ENCODE measurements around the gene NR1D2.
A peak's percentile ranks its signal among the peaks of the same experiment; 100 is the strongest.

The NR1D2 gene

GRCh38 chr3:23944007-23944783 lies 891 bp upstream of the NR1D2 start:
- Histone ChIP-seq H3K27ac (ENCODE audit: insufficient read depth, low read length, poor library complexity, severe bottlenecking) (peak overlapping the region; percentile 87), H3K4me1 (ENCODE audit: control insufficient read depth, insufficient read depth, low read length, poor library complexity, severe bottlenecking) (peaks cover 20% of the 10 kb centered on the region)

DNA sequence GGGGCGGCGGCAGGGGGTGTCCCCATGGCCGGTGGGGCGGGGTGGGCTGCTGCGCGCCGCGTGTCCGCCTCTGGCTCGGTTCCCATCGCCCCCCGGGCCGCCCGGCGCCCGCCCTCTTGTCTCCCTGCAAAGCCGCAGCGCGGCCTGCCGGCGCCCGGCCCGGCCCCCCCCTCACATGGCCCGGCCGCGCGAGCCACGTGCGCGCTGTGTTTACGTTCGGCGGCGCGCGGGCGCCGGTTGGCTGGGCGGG lies 502 bp downstream of the NR1D2 start:
- peak overlapping the region; percentile 87 for H3K27ac ChIP-seq (ENCODE audit: insufficient read depth, low read length, poor library complexity, severe bottlenecking)
- H3K27me3 ChIP-seq (replicated peaks; ENCODE audit: control insufficient read depth, insufficient read depth, low read length, poor library complexity, severe bottlenecking) = no peaks in the 10 kb centered on the region
- peaks cover 29% of the 10 kb centered on the region for H3K4me1 ChIP-seq (ENCODE audit: control insufficient read depth, insufficient read depth, low read length, poor library complexity, severe bottlenecking)
- no peak for DNase-seq
- H3K9me3 ChIP-seq (ENCODE audit: control insufficient read depth, low read length) = no peaks in the 10 kb centered on the region
- peak overlapping the region; percentile 73 for H3K4me3 ChIP-seq (ENCODE audit: insufficient read depth, low read depth, low read length, poor library complexity, severe bottlenecking)
- H3K36me3 ChIP-seq (ENCODE audit: control insufficient read depth, insufficient read depth, low read length) = no peaks in the 10 kb centered on the region

More at GRCh38 chr3:23944007-23944783, 891 bp upstream of the NR1D2 start:
- H3K36me3 ChIP-seq (ENCODE audit: control insufficient read depth, insufficient read depth, low read length) = no peaks in the 10 kb centered on the region
- no peaks in the 10 kb centered on the region for H3K27me3 ChIP-seq (replicated peaks; ENCODE audit: control insufficient read depth, insufficient read depth, low read length, poor library complexity, severe bottlenecking)
- peak overlapping the region; percentile 73 for H3K4me3 ChIP-seq (ENCODE audit: insufficient read depth, low read depth, low read length, poor library complexity, severe bottlenecking)
- no peaks in the 10 kb centered on the region for H3K9me3 ChIP-seq (ENCODE audit: control insufficient read depth, low read length)
- DNase-seq = no peak

- Histone ChIP-seq H3K36me3 (ENCODE audit: control insufficient read depth, insufficient read depth, low read length) (no peaks in the 10 kb centered on the region), H3K4me3 (ENCODE audit: insufficient read depth, low read depth, low read length, poor library complexity, severe bottlenecking) (peak overlapping the region; percentile 57), H3K9me3 (ENCODE audit: control insufficient read depth, low read length) (no peaks in the 10 kb centered on the region), H3K4me1 (ENCODE audit: control insufficient read depth, insufficient read depth, low read length, poor library complexity, severe bottlenecking) (peaks cover 29% of the 10 kb centered on the region), H3K27ac (ENCODE audit: insufficient read depth, low read length, poor library complexity, severe bottlenecking) (peak overlapping the region; percentile 87), H3K27me3 (replicated peaks; ENCODE audit: control insufficient read depth, insufficient read depth, low read length, poor library complexity, severe bottlenecking) (no peaks in the 10 kb centered on the region)
- DNase-seq = peak; percentile 97 to 98 (median 98)
Observed at GRCh38 chr3:23945913-23946687, 1.0 kb downstream of the NR1D2 start.

DNA sequence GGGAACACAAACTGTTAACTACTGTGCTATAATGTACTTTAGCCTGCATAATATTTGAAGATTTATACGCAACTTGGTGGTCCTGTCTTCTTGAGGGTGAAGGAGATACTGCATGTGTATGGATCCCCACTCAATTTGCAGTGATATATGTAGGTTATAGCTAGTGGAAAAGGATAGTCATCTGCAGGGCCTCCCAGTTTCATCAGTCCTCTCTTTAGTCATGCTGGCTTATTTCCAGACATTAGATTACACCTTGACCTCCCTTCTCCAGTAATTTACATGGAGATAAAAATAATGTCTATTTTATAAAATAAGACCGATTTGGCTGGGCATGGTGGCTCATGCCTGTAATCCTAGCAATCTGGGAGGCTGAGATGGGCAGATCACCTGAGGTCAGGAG lies 3.7 kb downstream of the NR1D2 start:
- Histone ChIP-seq H3K36me3 (ENCODE audit: control insufficient read depth, insufficient read depth, low read length) (no peaks in the 10 kb centered on the region), H3K4me1 (ENCODE audit: control insufficient read depth, insufficient read depth, low read length, poor library complexity, severe bottlenecking) (peaks cover 29% of the 10 kb centered on the region), H3K9me3 (ENCODE audit: control insufficient read depth, low read length) (no peaks in the 10 kb centered on the region), H3K27me3 (replicated peaks; ENCODE audit: control insufficient read depth, insufficient read depth, low read length, poor library complexity, severe bottlenecking) (no peaks in the 10 kb centered on the region), H3K27ac (ENCODE audit: insufficient read depth, low read length, poor library complexity, severe bottlenecking) (no peak overlapping the region), H3K4me3 (ENCODE audit: insufficient read depth, low read depth, low read length, poor library complexity, severe bottlenecking) (no peak overlapping the region)
- DNase-seq = no peak

- Histone ChIP-seq H3K36me3 (ENCODE audit: control insufficient read depth, insufficient read depth, low read length) (peaks cover 4% of the 10 kb centered on the region), H3K4me3 (ENCODE audit: insufficient read depth, low read depth, low read length, poor library complexity, severe bottlenecking) (no peak overlapping the region), H3K9me3 (ENCODE audit: control insufficient read depth, low read length) (no peaks in the 10 kb centered on the region), H3K4me1 (ENCODE audit: control insufficient read depth, insufficient read depth, low read length, poor library complexity, severe bottlenecking) (peaks cover 24% of the 10 kb centered on the region), H3K27ac (ENCODE audit: insufficient read depth, low read length, poor library complexity, severe bottlenecking) (no peak overlapping the region), H3K27me3 (replicated peaks; ENCODE audit: control insufficient read depth, insufficient read depth, low read length, poor library complexity, severe bottlenecking) (no peaks in the 10 kb centered on the region)
- no peak for DNase-seq
Observed at GRCh38 chr3:23949784-23950183, 4.7 kb downstream of the NR1D2 start.

DNA sequence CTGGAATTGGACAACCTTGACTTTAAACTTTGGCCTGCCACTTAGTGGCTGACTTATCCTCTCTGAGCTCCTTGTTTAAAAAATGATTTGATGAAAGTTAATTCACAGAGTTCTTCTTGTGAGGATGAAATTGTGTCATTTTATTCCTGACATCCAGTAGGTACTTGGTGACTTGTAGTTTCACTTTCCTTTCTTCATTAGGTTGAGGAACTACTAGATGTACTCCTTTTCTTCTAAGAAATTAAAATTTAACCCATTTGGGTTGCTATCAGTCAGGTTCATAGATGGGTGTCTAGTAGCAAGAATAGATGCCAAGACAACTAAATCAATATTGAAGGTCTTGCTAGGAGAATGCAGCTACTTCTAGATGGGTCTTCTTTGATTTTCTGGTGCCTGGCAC lies 5.2 kb downstream of the NR1D2 start:
- no peaks in the 10 kb centered on the region for H3K27me3 ChIP-seq (replicated peaks; ENCODE audit: control insufficient read depth, insufficient read depth, low read length, poor library complexity, severe bottlenecking)
- H3K36me3 ChIP-seq (ENCODE audit: control insufficient read depth, insufficient read depth, low read length) = peaks cover 8% of the 10 kb centered on the region
- no peak overlapping the region for H3K4me3 ChIP-seq (ENCODE audit: insufficient read depth, low read depth, low read length, poor library complexity, severe bottlenecking)
- H3K4me1 ChIP-seq (ENCODE audit: control insufficient read depth, insufficient read depth, low read length, poor library complexity, severe bottlenecking) = peaks cover 24% of the 10 kb centered on the region
- H3K27ac ChIP-seq (ENCODE audit: insufficient read depth, low read length, poor library complexity, severe bottlenecking) = no peak overlapping the region
- no peak for DNase-seq
- H3K9me3 ChIP-seq (ENCODE audit: control insufficient read depth, low read length) = no peaks in the 10 kb centered on the region

- no peak overlapping the region for H3K27ac ChIP-seq (ENCODE audit: insufficient read depth, low read length, poor library complexity, severe bottlenecking)
- H3K4me1 ChIP-seq (ENCODE audit: control insufficient read depth, insufficient read depth, low read length, poor library complexity, severe bottlenecking) = peaks cover 11% of the 10 kb centered on the region
- H3K27me3 ChIP-seq (replicated peaks; ENCODE audit: control insufficient read depth, insufficient read depth, low read length, poor library complexity, severe bottlenecking) = no peaks in the 10 kb centered on the region
- no peaks in the 10 kb centered on the region for H3K9me3 ChIP-seq (ENCODE audit: control insufficient read depth, low read length)
- H3K36me3 ChIP-seq (ENCODE audit: control insufficient read depth, insufficient read depth, low read length) = peaks cover 15% of the 10 kb centered on the region
- DNase-seq = no peak
- H3K4me3 ChIP-seq (ENCODE audit: insufficient read depth, low read depth, low read length, poor library complexity, severe bottlenecking) = no peak overlapping the region
Observed at GRCh38 chr3:23952646-23953045, 7.6 kb downstream of the NR1D2 start.

- no peak overlapping the region for H3K27ac ChIP-seq (ENCODE audit: insufficient read depth, low read length, poor library complexity, severe bottlenecking)
- peaks cover 11% of the 10 kb centered on the region for H3K4me1 ChIP-seq (ENCODE audit: control insufficient read depth, insufficient read depth, low read length, poor library complexity, severe bottlenecking)
- no peak overlapping the region for H3K4me3 ChIP-seq (ENCODE audit: insufficient read depth, low read depth, low read length, poor library complexity, severe bottlenecking)
- no peaks in the 10 kb centered on the region for H3K9me3 ChIP-seq (ENCODE audit: control insufficient read depth, low read length)
- H3K36me3 ChIP-seq (ENCODE audit: control insufficient read depth, insufficient read depth, low read length) = peaks cover 18% of the 10 kb centered on the region
- H3K27me3 ChIP-seq (replicated peaks; ENCODE audit: control insufficient read depth, insufficient read depth, low read length, poor library complexity, severe bottlenecking) = no peaks in the 10 kb centered on the region
- no peak for DNase-seq
Observed at GRCh38 chr3:23953523-23953922, 8.4 kb downstream of the NR1D2 start.

DNA sequence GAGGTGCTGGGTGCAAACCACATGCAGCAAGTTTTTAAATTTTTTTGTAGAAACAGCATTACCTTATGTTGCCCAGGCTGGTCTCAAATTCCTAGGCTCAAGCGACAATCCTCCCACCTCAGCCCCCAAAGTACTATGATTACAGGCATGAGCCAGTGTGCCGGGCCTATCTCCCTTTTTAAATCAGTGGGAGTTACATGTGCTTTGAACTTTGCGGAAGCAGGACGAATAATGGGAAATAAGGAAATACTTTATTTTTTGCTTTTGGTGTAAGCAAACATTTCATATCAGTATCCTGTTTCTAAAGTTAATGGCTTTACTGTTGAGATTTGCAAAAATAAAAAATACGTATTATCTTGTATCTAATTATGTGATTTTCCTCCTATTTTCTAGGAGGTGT lies 9.1 kb downstream of the NR1D2 start:
- Histone ChIP-seq H3K27ac (ENCODE audit: insufficient read depth, low read length, poor library complexity, severe bottlenecking) (no peak overlapping the region), H3K4me1 (ENCODE audit: control insufficient read depth, insufficient read depth, low read length, poor library complexity, severe bottlenecking) (peaks cover 9% of the 10 kb centered on the region), H3K27me3 (replicated peaks; ENCODE audit: control insufficient read depth, insufficient read depth, low read length, poor library complexity, severe bottlenecking) (no peaks in the 10 kb centered on the region), H3K9me3 (ENCODE audit: control insufficient read depth, low read length) (no peaks in the 10 kb centered on the region), H3K36me3 (ENCODE audit: control insufficient read depth, insufficient read depth, low read length) (peaks cover 20% of the 10 kb centered on the region), H3K4me3 (ENCODE audit: insufficient read depth, low read depth, low read length, poor library complexity, severe bottlenecking) (no peak overlapping the region)
- DNase-seq = no peak

DNA sequence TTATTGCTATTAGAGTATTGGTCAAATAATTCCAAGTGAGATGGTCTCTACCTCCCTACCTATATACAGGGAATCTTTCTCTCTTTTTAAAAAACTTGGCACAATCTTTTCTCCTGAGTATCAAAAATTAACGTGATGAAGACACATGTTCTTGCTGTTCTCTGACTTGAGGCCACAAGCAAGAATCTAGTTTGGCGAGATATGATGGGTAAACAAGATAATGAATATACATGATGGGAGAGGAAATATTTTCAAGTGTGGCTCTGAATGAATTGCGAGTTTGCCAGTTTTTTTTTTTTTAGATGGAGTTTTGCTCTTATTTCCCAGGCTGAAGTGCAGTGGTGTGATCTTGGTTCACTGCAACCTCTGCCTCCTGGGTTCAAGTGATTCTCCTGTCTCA lies 11.6 kb downstream of the NR1D2 start:
- Histone ChIP-seq H3K27me3 (replicated peaks; ENCODE audit: control insufficient read depth, insufficient read depth, low read length, poor library complexity, severe bottlenecking) (no peaks in the 10 kb centered on the region), H3K27ac (ENCODE audit: insufficient read depth, low read length, poor library complexity, severe bottlenecking) (no peak overlapping the region), H3K4me1 (ENCODE audit: control insufficient read depth, insufficient read depth, low read length, poor library complexity, severe bottlenecking) (no peaks in the 10 kb centered on the region), H3K9me3 (ENCODE audit: control insufficient read depth, low read length) (no peaks in the 10 kb centered on the region), H3K36me3 (ENCODE audit: control insufficient read depth, insufficient read depth, low read length) (peaks cover 35% of the 10 kb centered on the region), H3K4me3 (ENCODE audit: insufficient read depth, low read depth, low read length, poor library complexity, severe bottlenecking) (no peak overlapping the region)
- DNase-seq = no peak
